AG09309 (cell line): ENCODE measurements around the gene AHRR.

ENCODE experiments used
- DNase-seq: peaks from one replicate; pipeline ENCODE4 v3.0.0-alpha.2; 2010; ENCODE audit warnings: low read depth
- H3K4me3 ChIP-seq: 2 replicates; pipeline ENCODE4 v1.5.1; 2011; ENCODE audit warnings: mild to moderate bottlenecking, low read depth, low read length, moderate library complexity; ENCODE audit not compliant: control insufficient read depth
- TF ChIP-seq, protein P1 (sequence below): IDR thresholded peaks from 2 replicates; pipeline ENCODE4 v1.5.1; 2011; ENCODE audit warnings: mild to moderate bottlenecking, low read depth, low read length, inconsistent platforms; ENCODE audit not compliant: insufficient read depth, control insufficient read depth; ENCODE audit errors: missing control alignments

AHRR gene

DNA sequence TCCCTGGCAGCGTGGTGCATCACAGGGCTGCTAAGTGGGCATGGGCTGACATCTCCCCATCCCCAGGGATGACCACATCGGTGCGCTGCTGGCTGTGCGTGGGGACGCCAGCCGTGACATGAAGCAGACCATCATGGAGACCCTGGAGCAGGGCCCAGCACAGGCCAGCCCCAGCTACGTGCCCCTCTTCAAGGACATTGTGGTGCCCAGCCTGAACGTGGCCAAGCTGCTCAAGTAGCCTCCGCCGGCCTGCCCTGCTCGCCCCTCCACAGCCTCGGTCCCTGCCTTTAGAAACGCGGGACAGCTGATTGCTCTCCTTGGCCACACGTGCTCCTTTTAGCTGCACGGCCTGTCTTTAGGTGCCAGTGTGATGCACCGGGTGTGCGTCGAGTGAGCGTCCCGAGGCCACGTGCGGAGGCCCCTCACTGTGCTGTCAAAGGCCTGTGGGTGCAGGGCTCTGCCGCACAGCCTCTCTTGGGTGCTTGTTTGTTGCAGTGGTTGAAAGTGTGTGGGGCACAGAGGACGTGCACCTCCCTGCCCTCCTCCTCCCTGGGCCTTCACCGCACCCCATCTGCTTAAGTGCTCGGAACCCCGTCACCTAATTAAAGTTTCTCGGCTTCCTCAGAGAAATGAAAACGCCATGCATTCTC, 145.3 kb downstream of the AHRR start:
- TF ChIP-seq, protein P1, sequence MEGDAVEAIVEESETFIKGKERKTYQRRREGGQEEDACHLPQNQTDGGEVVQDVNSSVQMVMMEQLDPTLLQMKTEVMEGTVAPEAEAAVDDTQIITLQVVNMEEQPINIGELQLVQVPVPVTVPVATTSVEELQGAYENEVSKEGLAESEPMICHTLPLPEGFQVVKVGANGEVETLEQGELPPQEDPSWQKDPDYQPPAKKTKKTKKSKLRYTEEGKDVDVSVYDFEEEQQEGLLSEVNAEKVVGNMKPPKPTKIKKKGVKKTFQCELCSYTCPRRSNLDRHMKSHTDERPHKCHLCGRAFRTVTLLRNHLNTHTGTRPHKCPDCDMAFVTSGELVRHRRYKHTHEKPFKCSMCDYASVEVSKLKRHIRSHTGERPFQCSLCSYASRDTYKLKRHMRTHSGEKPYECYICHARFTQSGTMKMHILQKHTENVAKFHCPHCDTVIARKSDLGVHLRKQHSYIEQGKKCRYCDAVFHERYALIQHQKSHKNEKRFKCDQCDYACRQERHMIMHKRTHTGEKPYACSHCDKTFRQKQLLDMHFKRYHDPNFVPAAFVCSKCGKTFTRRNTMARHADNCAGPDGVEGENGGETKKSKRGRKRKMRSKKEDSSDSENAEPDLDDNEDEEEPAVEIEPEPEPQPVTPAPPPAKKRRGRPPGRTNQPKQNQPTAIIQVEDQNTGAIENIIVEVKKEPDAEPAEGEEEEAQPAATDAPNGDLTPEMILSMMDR = no peak
- no peak overlapping the region for H3K4me3 ChIP-seq
- no peak for DNase-seq

DNA sequence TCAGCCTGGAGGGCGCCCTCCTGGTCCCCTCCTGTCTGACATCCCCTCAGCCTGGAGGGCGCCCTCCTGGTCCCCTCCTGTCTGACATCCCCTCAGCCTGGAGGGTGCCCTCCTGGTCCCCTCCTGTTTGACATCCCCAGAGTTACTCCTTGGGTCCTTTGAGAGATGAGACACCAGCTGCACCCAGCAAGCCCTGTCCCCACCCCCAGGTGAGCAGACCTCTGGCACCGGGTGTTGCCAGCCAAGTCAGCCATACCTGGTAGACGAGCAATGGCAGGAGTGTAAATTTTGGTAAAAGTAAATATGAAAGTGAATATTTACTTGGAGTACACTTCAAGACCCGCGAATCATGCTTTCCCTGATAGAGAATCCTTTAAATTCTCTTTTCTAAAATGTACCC, 146.9 kb downstream of the AHRR start:
- DNase-seq = no peak
- TF ChIP-seq, protein P1 = no peak
- H3K4me3 ChIP-seq = no peak overlapping the region

DNA sequence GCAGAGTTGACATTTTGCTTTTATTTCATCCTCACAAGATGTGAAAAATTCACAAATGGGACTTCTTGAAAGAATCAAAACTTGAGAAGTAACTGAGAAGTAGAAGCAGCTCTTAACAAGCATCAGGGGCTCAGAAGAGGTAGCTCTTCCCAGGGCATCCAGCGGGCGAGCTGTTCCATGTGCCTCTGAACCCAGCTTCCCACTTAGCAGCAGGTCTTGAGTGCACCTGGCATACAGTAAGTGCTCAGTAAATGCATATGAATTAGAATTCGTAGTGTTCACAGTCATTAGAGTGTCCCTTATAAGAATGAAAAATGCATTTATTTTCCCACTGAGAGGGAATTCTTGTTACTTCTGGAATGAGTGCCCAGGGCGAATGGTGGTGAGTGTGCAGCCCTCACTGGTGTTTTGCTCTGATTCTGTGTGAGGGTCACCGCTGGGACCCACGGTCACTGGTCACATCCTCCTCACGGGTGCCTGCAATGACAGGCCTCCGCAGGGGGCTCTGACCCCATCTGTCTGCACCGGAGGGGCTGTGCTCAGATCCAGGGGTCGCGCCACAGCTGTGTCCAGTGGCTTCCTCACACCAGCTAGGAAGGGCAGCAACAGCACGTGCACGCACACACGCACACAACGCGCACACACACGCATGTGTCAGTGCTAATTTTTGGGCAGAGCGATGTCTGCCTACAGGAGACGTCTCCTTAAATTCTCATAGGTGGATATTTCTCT, 148.4 kb downstream of the AHRR start:
- TF ChIP-seq, protein P1 = no peak
- H3K4me3 ChIP-seq = no peak overlapping the region
- no peak for DNase-seq

DNA sequence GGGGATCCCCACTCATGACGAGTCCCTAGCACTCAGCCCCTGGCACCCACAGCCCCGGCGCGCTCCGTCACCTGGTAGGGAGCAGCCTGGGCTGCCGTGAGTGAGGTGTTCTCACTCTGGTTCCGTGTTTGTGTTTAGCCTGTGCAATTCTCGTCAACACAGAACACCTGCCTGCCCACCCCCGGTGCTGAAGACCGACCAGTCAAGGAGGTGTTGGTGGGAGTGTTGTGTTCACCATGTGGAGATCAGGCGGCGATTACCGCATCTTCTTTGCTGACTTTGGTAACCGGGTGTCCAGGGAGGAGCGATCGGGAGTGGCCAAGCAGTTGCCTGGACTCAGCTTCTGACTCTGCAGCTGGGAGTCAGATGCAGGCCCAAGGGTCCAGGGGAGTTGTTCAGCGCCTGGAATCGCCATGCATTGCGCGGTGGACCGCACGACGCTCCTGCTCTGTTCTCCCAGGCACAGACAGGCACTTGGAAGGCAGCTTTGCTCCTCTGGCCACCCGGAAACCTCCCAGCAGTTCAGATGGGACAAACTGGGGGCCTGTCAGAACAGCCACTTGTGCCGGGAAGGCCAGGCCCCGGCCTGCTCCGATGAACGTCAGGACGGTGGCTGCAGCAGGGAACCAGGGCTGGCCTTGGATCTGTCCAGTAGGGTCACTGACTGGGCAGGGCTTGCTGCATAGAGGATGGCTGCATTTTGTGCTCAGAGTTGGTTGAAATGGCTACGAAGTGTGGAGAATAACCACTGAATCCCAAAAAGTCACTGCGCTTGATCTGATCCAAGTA, 149.6 kb downstream of the AHRR start:
- TF ChIP-seq, protein P1 = no peak
- H3K4me3 ChIP-seq = no peak overlapping the region
- no peak for DNase-seq

DNA sequence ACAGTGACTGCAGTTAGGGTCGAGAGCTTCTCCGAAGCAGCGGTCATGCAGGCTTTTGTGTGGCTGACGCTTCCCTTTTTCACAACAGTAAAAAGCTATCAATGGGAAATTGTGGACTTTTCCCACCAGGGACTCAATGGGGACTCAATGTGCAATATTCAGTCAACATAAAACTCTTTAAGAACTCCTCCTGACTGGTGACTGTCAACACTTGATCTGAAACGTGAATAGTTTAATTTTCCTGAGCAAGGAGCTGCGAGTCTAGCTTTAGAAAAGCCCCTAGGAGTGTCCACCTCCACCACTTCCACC, 150.2 kb downstream of the AHRR start:
- TF ChIP-seq, protein P1 = no peak
- no peak for DNase-seq
- H3K4me3 ChIP-seq = peak overlapping the region; percentile 63

DNA sequence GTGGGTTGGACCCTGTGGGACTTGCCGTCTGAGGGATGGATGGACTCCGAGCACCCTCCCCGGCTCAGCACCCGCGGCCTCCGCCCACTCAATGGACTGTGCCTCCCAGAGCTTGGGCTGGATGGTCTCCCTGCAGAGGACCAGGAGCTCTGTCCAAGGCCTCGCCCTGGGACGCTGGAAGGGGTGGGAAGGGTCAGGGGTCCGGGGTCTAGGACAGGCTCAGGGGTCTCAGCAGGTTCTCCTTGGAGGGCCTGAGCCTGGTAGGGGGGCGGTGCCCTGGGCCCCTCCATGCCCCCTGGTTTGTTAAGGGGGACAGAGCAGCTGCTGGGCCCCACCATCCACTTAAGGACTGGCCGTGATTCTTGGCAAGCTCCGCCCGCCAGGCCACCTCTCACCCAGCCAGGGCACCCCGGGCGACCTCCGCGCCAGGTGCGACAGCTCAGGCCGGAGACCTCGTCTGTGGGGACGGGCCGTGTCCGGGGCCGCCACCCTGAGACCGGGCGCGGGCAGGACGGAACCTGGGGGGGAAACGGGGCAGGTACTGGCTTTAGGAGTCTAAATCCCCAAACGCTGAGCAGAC, 150.7 kb downstream of the AHRR start:
- TF ChIP-seq, protein P1 = no peak
- peak overlapping the region; percentile 63 for H3K4me3 ChIP-seq
- DNase-seq = no peak
